OCI-LY3 (cell line): ENCODE data around the gene NR1I2.

ENCODE experiments used
- CTCF ChIP-seq: fragments of 200-600, 300-600 bp; sonication (generic); IDR thresholded peaks from 2 replicates; pipeline ENCODE4 v1.5.1; 2014; ENCODE audit warnings: antibody characterized with exemption, low read length, low read depth
- EZH2phosphoT487 ChIP-seq: fragments of 200-600 bp; shearing (Covaris generic); IDR thresholded peaks from 2 replicates; pipeline ENCODE4 v1.6.1; 2018; ENCODE audit warnings: antibody characterized with exemption, mixed run types, low read depth

DNA sequence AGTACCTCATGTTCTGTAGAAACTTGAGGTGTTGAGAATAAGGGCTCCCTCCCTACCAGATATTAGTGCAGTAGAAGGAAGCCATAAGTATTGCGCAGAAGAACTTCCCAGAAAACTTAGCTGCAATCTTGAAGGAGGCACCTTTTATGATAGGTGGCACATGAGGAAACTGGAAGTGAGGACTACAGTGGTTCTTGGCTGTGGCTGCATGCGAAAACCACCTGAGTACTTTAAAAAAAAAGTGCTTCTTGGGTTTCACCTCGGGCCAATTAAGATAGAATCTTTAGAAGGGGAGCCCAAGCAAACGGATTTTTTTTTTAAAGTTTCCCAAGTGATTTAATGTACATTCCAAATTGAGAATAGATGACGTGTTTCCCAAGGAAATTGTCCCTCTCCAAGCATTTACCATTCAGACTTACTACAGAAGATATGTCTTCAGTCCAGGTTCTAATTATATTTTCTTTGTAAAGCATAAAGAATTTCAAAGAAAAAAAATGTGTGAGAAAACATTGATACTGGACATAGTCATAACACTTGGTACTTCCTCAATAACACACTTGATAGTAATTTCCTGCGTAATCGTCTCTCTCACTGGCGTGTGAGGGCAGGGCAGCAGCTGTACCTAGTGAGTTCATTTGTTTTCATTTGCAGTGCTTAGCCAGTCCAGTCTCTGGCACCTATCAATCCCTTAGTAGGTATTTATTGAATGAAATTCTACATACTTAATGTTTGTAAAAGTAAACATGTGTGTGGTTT is 12.3 kb upstream of the NR1I2 start:
- no peak for TF ChIP-seq CTCF
- TF ChIP-seq EZH2phosphoT487, result no peak
